ENCODE measurements around the gene SPEN. TPM values are rescaled to one million over a fixed set of nuclear protein-coding genes. Genes with fewer than 3 reads are reported as not detected.

The SPEN gene
- total RNA-seq, 1 donor from 2014 or later, result 39.4 TPM

- no peak overlapping the region for H3K4me3 Mint-ChIP-seq (ENCODE audit: unreplicated experiment)
- TF ChIP-seq, protein P1, sequence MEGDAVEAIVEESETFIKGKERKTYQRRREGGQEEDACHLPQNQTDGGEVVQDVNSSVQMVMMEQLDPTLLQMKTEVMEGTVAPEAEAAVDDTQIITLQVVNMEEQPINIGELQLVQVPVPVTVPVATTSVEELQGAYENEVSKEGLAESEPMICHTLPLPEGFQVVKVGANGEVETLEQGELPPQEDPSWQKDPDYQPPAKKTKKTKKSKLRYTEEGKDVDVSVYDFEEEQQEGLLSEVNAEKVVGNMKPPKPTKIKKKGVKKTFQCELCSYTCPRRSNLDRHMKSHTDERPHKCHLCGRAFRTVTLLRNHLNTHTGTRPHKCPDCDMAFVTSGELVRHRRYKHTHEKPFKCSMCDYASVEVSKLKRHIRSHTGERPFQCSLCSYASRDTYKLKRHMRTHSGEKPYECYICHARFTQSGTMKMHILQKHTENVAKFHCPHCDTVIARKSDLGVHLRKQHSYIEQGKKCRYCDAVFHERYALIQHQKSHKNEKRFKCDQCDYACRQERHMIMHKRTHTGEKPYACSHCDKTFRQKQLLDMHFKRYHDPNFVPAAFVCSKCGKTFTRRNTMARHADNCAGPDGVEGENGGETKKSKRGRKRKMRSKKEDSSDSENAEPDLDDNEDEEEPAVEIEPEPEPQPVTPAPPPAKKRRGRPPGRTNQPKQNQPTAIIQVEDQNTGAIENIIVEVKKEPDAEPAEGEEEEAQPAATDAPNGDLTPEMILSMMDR (IDR thresholded peaks at IDR 0.05), result no peak
Measured at GRCh38 chr1:15955552-15955951, 108.0 kb downstream of the SPEN start.

DNA sequence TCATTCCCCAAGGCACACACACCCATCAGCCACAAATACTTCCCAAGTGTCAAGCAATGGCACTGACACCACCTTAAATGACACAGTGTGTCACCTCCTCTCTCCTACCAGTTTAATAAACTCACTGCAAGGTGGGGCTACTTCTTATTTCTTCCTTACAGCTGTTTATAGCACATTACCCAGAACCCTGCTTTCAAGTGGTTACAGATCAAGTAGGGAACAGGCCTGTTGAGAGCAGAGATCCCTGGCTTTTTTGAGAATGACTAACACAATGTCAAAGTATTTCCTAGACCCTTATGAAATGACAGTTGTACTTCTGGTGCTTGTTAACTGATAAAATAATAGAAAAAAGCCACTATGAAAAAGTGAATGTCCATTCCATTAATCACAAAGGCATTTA, 108.6 kb downstream of the SPEN start:
- peaks cover 65% of the 10 kb centered on the region for H3K4me1 Mint-ChIP-seq (ENCODE audit: low read depth)
- TF ChIP-seq, protein P1 (IDR thresholded peaks at IDR 0.05), result no peak
- no peaks in the 10 kb centered on the region for H3K9me3 Mint-ChIP-seq (ENCODE audit: low read depth)
- no peaks in the 10 kb centered on the region for H3K36me3 Mint-ChIP-seq (ENCODE audit: low read depth)
- no peaks in the 10 kb centered on the region for H3K27me3 Mint-ChIP-seq (ENCODE audit: low read depth)
- H3K4me3 Mint-ChIP-seq (ENCODE audit: unreplicated experiment), result no peak overlapping the region
- DNase-seq (ENCODE audit: low spot score), result no peak
- H3K27ac Mint-ChIP-seq (ENCODE audit: unreplicated experiment), result peak overlapping the region; percentile 63

More at GRCh38 chr1:15955552-15955951, 108.0 kb downstream of the SPEN start:
- Mint-ChIP-seq H3K9me3 (ENCODE audit: low read depth) (no peaks in the 10 kb centered on the region), H3K27ac (ENCODE audit: unreplicated experiment) (peak overlapping the region; percentile 63), H3K4me1 (ENCODE audit: low read depth) (peaks cover 71% of the 10 kb centered on the region), H3K36me3 (ENCODE audit: low read depth) (no peaks in the 10 kb centered on the region), H3K27me3 (ENCODE audit: low read depth) (no peaks in the 10 kb centered on the region)
- no peak for DNase-seq (ENCODE audit: low spot score)

DNA sequence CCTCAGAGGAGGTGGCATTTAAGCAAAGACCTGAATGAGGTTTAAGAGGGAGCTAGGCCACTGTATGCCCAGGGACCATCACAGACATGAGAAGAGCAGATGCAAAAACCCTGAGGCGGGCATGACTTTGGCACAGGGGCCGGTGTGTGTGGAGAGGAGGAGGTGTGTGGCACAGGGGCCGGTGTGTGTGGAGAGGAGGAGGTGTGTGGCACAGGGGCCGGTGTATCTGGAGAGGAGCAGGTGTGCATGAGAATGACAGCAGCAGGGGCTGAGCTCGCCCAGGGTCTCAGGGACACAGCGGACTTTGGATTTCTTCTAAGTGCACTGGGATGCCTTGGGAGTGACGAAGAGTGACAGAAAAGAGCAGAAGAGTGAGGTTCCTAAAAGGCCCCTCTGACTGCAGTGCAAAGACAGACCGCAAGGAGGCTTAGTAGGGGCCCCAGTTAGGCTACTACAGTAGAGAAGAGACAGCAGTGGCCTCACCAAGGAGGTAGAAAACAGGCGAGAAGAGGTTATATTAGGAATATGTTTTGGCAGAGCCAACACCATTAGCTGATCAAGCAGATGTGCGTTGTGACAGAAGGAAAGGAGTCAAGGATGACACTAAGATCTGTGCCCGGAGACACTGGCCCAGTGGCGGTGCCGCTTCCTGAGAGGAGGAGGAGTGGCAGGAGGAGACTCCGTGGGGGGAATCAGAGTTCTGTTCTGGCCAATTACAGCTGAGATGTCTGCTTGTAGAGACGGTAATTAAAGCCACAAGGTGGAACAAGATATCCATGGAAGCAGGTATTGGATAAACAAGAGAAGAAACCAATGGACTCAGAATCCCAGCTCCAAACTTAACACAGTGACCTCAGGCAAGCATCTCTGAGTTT, 110.0 kb downstream of the SPEN start:
- peak overlapping the region; percentile 43 for H3K27ac Mint-ChIP-seq (ENCODE audit: unreplicated experiment)
- no peaks in the 10 kb centered on the region for H3K9me3 Mint-ChIP-seq (ENCODE audit: low read depth)

DNA sequence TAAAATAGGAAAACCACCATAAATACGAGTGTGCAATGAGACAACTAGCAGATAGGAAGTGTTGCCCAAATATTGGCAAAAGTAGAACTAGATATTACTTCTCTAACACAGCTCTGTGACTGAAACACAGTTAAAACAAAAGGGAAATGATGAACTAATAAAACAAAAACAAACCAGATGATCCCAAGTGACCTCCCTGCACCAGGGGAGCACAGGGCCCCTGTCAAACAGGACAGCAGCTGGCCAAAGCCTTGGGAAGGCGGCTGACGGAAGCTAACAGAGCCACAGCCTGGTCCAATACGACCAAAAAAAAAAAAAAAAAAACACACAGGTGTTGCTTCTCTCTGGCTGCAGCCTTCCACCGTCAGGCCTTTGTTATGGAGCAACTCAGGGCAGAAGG, 110.6 kb downstream of the SPEN start:
- no peaks in the 10 kb centered on the region for H3K36me3 Mint-ChIP-seq (ENCODE audit: low read depth)
- no peak for DNase-seq (ENCODE audit: low spot score)
- peak overlapping the region; percentile 43 for H3K27ac Mint-ChIP-seq (ENCODE audit: unreplicated experiment)
- no peaks in the 10 kb centered on the region for H3K27me3 Mint-ChIP-seq (ENCODE audit: low read depth)
- H3K9me3 Mint-ChIP-seq (ENCODE audit: low read depth), result no peaks in the 10 kb centered on the region
- TF ChIP-seq, protein P1 (IDR thresholded peaks at IDR 0.05), result no peak
- no peak overlapping the region for H3K4me3 Mint-ChIP-seq (ENCODE audit: unreplicated experiment)
- H3K4me1 Mint-ChIP-seq (ENCODE audit: low read depth), result peaks cover 48% of the 10 kb centered on the region

More for the DNA sequence above, 110.0 kb downstream of the SPEN start:
- TF ChIP-seq, protein P1 (IDR thresholded peaks at IDR 0.05), result peak; percentile 59
- no peaks in the 10 kb centered on the region for H3K36me3 Mint-ChIP-seq (ENCODE audit: low read depth)
- H3K27me3 Mint-ChIP-seq (ENCODE audit: low read depth), result no peaks in the 10 kb centered on the region
- peaks cover 52% of the 10 kb centered on the region for H3K4me1 Mint-ChIP-seq (ENCODE audit: low read depth)
- DNase-seq (ENCODE audit: low spot score), result no peak
- H3K4me3 Mint-ChIP-seq (ENCODE audit: unreplicated experiment), result no peak overlapping the region

DNA sequence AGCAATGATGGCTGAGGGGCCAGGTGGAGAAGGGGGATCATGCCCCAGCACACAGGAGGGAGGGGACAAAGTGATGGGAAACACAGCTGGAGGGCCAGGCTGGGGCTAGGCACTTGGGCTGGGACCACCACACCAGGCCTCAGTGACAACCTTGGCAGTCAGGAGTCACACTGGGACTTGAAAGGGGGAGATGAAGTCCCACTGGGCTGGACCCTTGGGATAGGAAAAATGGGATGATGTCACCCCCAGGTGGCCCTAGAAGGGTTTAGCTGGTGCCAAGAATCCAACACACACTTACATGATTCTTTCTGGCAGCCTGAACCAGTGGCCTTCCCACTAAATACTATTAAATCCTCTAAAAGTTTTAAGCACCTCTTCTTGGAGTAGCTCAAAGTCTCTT, 111.3 kb downstream of the SPEN start:
- Mint-ChIP-seq H3K4me3 (ENCODE audit: unreplicated experiment) (no peak overlapping the region), H3K27me3 (ENCODE audit: low read depth) (no peaks in the 10 kb centered on the region), H3K4me1 (ENCODE audit: low read depth) (peaks cover 48% of the 10 kb centered on the region), H3K9me3 (ENCODE audit: low read depth) (no peaks in the 10 kb centered on the region), H3K36me3 (ENCODE audit: low read depth) (no peaks in the 10 kb centered on the region), H3K27ac (ENCODE audit: unreplicated experiment) (no peak overlapping the region)
- TF ChIP-seq, protein P1 (IDR thresholded peaks at IDR 0.05), result peak; percentile 51
- DNase-seq (ENCODE audit: low spot score), result no peak

All from chondrocyte (in vitro differentiated cells).